CD4-positive, CD25-positive, alpha-beta regulatory T cell (primary cell): ENCODE results near the gene KIAA1328. TPM values are rescaled to one million over a fixed set of nuclear protein-coding genes. Genes with fewer than 3 reads are reported as not detected.

Experiments used
- ATAC-seq, 2 donors: fragments of 150-1000 bp; cut with Tn5 transposase; one replicate each; pipeline ENCODE4 v1.10.0; 2021; ENCODE audit warnings: low read depth in 2 of 2, moderate number of reproducible peaks in 2 of 2, moderate library complexity in 1 of 2
- DNase-seq, 3 donors: peaks; one replicate each; pipeline versions ENCODE4 v3.0.0 to v3.0.0-alpha.2; 2012 to 2022; ENCODE audit warnings: mixed read lengths in 1 of 3
- H3K27ac ChIP-seq: one replicate; pipeline ENCODE4 v1.7.0; 2013; ENCODE audit warnings: mild to moderate bottlenecking, low read length; ENCODE audit not compliant: insufficient read depth, poor library complexity, severe bottlenecking
- H3K27me3 ChIP-seq: one replicate; pipeline ENCODE4 v1.7.0; 2013; ENCODE audit warnings: low read length; ENCODE audit not compliant: control insufficient read depth, insufficient read depth
- H3K36me3 ChIP-seq: one replicate; pipeline ENCODE4 v1.7.0; 2013; ENCODE audit warnings: mild to moderate bottlenecking, low read length, moderate library complexity; ENCODE audit not compliant: control insufficient read depth, insufficient read depth
- H3K4me1 ChIP-seq: 2 replicates; pipeline ENCODE4 v1.7.0; 2013; ENCODE audit warnings: mild to moderate bottlenecking, low read length; ENCODE audit not compliant: insufficient read depth, control insufficient read depth, poor library complexity, severe bottlenecking
- H3K4me3 ChIP-seq: one replicate; pipeline ENCODE4 v1.7.0; 2013; ENCODE audit warnings: low read depth, mild to moderate bottlenecking, low read length, moderate library complexity
- H3K9me3 ChIP-seq, 2 experiments: 1 replicate in 1 of 2; 2 replicates in 1 of 2; pipeline ENCODE4 v1.7.0; 2013; ENCODE audit warnings: low read length in 2 of 2, mild to moderate bottlenecking in 1 of 2, moderate library complexity in 1 of 2; ENCODE audit not compliant: control insufficient read depth in 2 of 2
- H3K27ac Mint-ChIP-seq, 3 donors: one replicate each; pipeline ENCODE4 v1.8.0; 2020 to 2022; ENCODE audit warnings: mild to moderate bottlenecking in 3 of 3, mixed read lengths in 3 of 3, moderate library complexity in 2 of 3
- H3K27me3 Mint-ChIP-seq: one replicate; pipeline ENCODE4 v1.8.0; 2022; ENCODE audit warnings: mild to moderate bottlenecking, mixed read lengths
- H3K36me3 Mint-ChIP-seq: one replicate; pipeline ENCODE4 v1.8.0; 2020; ENCODE audit warnings: mixed read lengths
- H3K4me1 Mint-ChIP-seq, 4 donors: one replicate each; pipeline ENCODE4 v1.8.0; 2020 to 2022; ENCODE audit warnings: mixed read lengths in 4 of 4, mild to moderate bottlenecking in 1 of 4
- H3K4me3 Mint-ChIP-seq, 4 donors: one replicate each; pipeline ENCODE4 v1.8.0; 2020 to 2022; ENCODE audit warnings: mild to moderate bottlenecking in 4 of 4, mixed read lengths in 4 of 4, moderate library complexity in 3 of 4
- H3K9me3 Mint-ChIP-seq, 7 donors: one replicate each; pipeline ENCODE4 v1.8.0; 2020 to 2022; ENCODE audit warnings: mixed read lengths in 7 of 7, mild to moderate bottlenecking in 3 of 7, moderate library complexity in 2 of 7
- polyA plus RNA-seq, 4 donors: library from polyadenylated mRNA; unstranded; fragments of 300-500 nt; fragmentation: Illumina TruSeq; gene quantifications; one replicate each; pipeline ENCODE4 v1.2.3, GENCODE V29; 2021
- total RNA-seq: library from RNA; stranded (reverse); gene quantifications from one replicate; pipeline ENCODE4 v1.2.3, GENCODE V29; 2022

Gene KIAA1328
- total and polyA plus RNA-seq, 5 donors from 2014 or later = 7.9 to 15.4 (median 8.5) TPM

DNA sequence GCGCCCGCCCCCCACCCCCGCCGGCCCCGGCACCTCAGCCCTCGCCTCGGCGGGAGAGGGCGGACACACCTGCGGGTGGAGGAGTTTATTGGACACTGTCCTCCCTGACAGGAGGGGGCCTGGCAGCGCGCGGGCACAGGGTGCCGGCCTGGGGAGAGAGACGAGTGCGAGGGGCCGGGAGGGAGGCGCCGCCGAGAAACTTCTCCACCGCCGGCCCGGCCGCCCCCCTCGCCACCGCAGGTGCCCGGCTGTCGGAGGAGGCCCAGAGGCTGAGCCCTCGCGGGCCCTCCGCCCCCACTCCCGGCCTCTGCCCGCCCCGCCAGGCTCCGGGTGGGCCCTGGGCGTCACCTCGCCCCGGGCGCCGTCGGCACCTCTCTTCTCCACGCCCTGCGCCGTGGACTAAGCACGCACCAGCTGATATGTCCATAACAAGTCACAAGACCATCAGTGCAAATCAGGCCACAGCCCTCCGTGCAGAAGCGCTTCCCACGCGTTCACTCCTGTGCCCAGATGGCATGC, 425.4 kb downstream of the KIAA1328 start:
- H3K27me3 Mint-ChIP-seq = peaks cover 53% of the 10 kb centered on the region
- no peak for ATAC-seq
- H3K4me3 Mint-ChIP-seq = peak overlapping the region in 2 of 4 donors; percentile 46 to 56

DNA sequence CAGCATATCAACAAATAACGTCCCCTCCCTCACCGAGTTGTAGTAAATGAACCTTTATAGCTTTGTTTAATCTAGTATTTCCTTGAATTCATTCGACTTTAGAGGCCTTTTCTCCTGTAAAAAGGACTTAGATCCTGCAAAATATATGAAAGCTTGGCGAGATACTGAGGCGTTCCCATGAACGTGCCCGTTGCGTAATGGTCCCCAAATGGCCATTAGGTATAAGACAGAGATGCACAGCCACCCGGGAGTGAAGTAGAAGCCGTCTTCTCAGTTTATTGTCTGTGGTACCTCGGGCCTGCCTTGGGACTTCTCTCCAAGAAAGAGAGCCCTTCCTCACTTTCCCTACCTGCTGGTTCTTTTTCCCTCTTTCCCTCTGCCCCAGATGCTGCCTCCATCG, 426.0 kb downstream of the KIAA1328 start:
- no peak for DNase-seq
- no peaks in the 10 kb centered on the region for H3K36me3 Mint-ChIP-seq
- Histone ChIP-seq H3K4me3 (no peak overlapping the region), H3K4me1 (no peaks in the 10 kb centered on the region), H3K27me3 (no peaks in the 10 kb centered on the region), H3K9me3 (no peaks in the 10 kb centered on the region), H3K36me3 (no peaks in the 10 kb centered on the region), H3K27ac (no peak overlapping the region)
- H3K27me3 Mint-ChIP-seq = peaks cover 50% of the 10 kb centered on the region
- H3K4me1 Mint-ChIP-seq = peaks cover 0 to 8% (median 4%) of the 10 kb centered on the region in 4 donors
- H3K4me3 Mint-ChIP-seq = peak overlapping the region in 2 of 4 donors; percentile 46 to 56
- no peak for ATAC-seq
- peaks cover 0 to 2% (median 0%) of the 10 kb centered on the region in 7 donors for H3K9me3 Mint-ChIP-seq
- H3K27ac Mint-ChIP-seq = no peak overlapping the region

More for the DNA sequence above, 425.4 kb downstream of the KIAA1328 start:
- H3K4me1 Mint-ChIP-seq = peaks cover 0 to 8% (median 4%) of the 10 kb centered on the region in 4 donors
- H3K4me1 ChIP-seq = no peaks in the 10 kb centered on the region
- no peak for DNase-seq
- no peak overlapping the region for H3K4me3 ChIP-seq
- no peaks in the 10 kb centered on the region for H3K9me3 ChIP-seq
- no peaks in the 10 kb centered on the region for H3K27me3 ChIP-seq
- peaks cover 0 to 2% (median 0%) of the 10 kb centered on the region in 7 donors for H3K9me3 Mint-ChIP-seq
- H3K27ac ChIP-seq = no peak overlapping the region
- H3K27ac Mint-ChIP-seq = no peak overlapping the region
- H3K36me3 ChIP-seq = no peaks in the 10 kb centered on the region
- no peaks in the 10 kb centered on the region for H3K36me3 Mint-ChIP-seq

- H3K27ac ChIP-seq = no peak overlapping the region
- H3K9me3 Mint-ChIP-seq = peaks cover 0 to 2% (median 0%) of the 10 kb centered on the region in 7 donors
- no peak overlapping the region for H3K4me3 Mint-ChIP-seq
- no peak for DNase-seq
- no peak overlapping the region for H3K27ac Mint-ChIP-seq
- peaks cover 38% of the 10 kb centered on the region for H3K27me3 Mint-ChIP-seq
- H3K4me1 ChIP-seq = no peaks in the 10 kb centered on the region
- H3K4me3 ChIP-seq = no peak overlapping the region
- H3K27me3 ChIP-seq = no peaks in the 10 kb centered on the region
- no peak for ATAC-seq
- H3K9me3 ChIP-seq = no peaks in the 10 kb centered on the region
- H3K36me3 ChIP-seq = no peaks in the 10 kb centered on the region
- no peaks in the 10 kb centered on the region for H3K36me3 Mint-ChIP-seq
- H3K4me1 Mint-ChIP-seq = peaks cover 0 to 8% (median 4%) of the 10 kb centered on the region in 4 donors
Measured at GRCh38 chr18:37258131-37258530, 429.2 kb downstream of the KIAA1328 start.

- ATAC-seq = no peak
Measured at GRCh38 chr18:37258819-37259218, 429.9 kb downstream of the KIAA1328 start.

DNA sequence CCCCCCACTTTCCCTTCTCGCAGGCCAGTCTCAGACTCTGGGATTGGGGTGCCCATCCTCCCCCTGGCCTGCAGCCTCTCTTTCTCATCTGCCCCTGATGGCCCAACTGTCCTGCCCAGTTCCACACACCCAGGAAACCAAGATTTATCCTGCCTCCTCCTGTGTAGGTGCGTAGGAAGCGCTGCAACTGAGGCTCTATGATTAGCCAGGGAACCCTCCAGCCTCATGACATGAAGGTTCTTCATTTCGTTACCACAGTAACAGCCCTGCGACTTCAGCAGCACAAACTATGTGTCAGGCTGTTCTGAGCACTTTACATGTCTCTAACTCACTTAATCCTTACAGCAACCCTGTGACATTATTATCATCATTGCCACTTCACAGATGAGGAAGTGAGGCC, 430.8 kb downstream of the KIAA1328 start:
- Mint-ChIP-seq H3K27ac (no peak overlapping the region), H3K27me3 (peaks cover 36% of the 10 kb centered on the region), H3K4me1 (peaks cover 0 to 5% (median 1%) of the 10 kb centered on the region in 4 donors), H3K36me3 (no peaks in the 10 kb centered on the region), H3K4me3 (no peak overlapping the region), H3K9me3 (peaks cover 0 to 2% (median 0%) of the 10 kb centered on the region in 7 donors)
- H3K27ac ChIP-seq = no peak overlapping the region
- H3K9me3 ChIP-seq = no peaks in the 10 kb centered on the region
- DNase-seq (no peak), ATAC-seq (no peak)
- H3K4me3 ChIP-seq = no peak overlapping the region
- H3K27me3 ChIP-seq = no peaks in the 10 kb centered on the region
- no peaks in the 10 kb centered on the region for H3K4me1 ChIP-seq
- no peaks in the 10 kb centered on the region for H3K36me3 ChIP-seq

More at GRCh38 chr18:37258819-37259218, 429.9 kb downstream of the KIAA1328 start:
- Mint-ChIP-seq H3K27me3 (peaks cover 38% of the 10 kb centered on the region), H3K27ac (no peak overlapping the region), H3K9me3 (peaks cover 0 to 2% (median 0%) of the 10 kb centered on the region in 7 donors), H3K4me3 (no peak overlapping the region), H3K4me1 (peaks cover 0 to 8% (median 4%) of the 10 kb centered on the region in 4 donors), H3K36me3 (no peaks in the 10 kb centered on the region)
- no peaks in the 10 kb centered on the region for H3K36me3 ChIP-seq
- H3K9me3 ChIP-seq = no peaks in the 10 kb centered on the region
- DNase-seq = no peak
- H3K27ac ChIP-seq = no peak overlapping the region
- no peak overlapping the region for H3K4me3 ChIP-seq
- no peaks in the 10 kb centered on the region for H3K27me3 ChIP-seq
- H3K4me1 ChIP-seq = no peaks in the 10 kb centered on the region

DNA sequence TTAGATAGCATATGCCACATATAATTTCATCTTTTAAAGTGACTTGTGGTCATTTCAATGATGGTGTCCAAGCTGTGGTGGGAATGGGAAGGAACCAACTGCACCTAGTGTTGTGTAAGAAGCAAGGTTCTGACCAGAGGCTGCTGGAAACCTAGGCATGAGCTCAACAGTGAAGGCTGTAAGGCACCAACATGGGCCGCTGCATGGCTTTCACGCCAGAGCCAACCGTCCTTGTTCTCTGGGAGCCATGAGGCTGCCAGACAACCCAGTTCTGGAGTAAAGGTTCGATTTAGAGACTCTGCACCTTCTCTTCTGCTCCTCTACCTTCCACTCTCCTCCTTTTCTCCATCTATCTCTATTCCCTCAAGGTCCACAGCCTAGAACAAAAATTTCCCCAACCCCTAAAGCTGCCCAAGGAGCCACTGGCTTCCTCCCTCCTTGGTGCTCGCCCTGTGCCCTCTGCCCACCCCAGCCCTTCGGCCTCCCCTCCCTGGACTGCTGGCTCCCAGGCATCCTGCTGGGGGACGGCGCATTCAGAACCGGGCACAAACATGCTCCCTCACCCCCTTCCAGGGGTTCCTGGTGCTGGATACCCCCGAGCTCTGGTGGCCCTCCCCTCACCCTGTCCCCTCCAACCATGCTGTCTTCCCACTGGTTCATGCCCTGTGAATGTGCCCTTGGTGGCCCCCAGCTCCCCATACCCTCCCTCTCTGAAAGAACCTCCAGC, 431.6 kb downstream of the KIAA1328 start:
- Histone ChIP-seq H3K27ac (no peak overlapping the region), H3K4me3 (no peak overlapping the region), H3K4me1 (no peaks in the 10 kb centered on the region), H3K27me3 (no peaks in the 10 kb centered on the region), H3K36me3 (no peaks in the 10 kb centered on the region), H3K9me3 (no peaks in the 10 kb centered on the region)
- no peak for DNase-seq
- Mint-ChIP-seq H3K4me1 (no peaks in the 10 kb centered on the region), H3K9me3 (peaks cover 0 to 2% (median 0%) of the 10 kb centered on the region in 7 donors), H3K36me3 (no peaks in the 10 kb centered on the region), H3K27ac (no peak overlapping the region), H3K4me3 (no peak overlapping the region), H3K27me3 (peaks cover 27% of the 10 kb centered on the region)
- no peak for ATAC-seq

GRCh38 chr18:37261246-37261840, 432.4 kb downstream of the KIAA1328 start:
- no peak for ATAC-seq

More at GRCh38 chr18:37261246-37261840, 432.4 kb downstream of the KIAA1328 start:
- H3K27ac ChIP-seq = no peak overlapping the region
- no peaks in the 10 kb centered on the region for H3K36me3 Mint-ChIP-seq
- no peaks in the 10 kb centered on the region for H3K4me1 Mint-ChIP-seq
- no peak for DNase-seq
- no peaks in the 10 kb centered on the region for H3K9me3 ChIP-seq
- no peak overlapping the region for H3K27ac Mint-ChIP-seq
- no peaks in the 10 kb centered on the region for H3K27me3 ChIP-seq
- no peaks in the 10 kb centered on the region for H3K4me1 ChIP-seq
- peaks cover 26% of the 10 kb centered on the region for H3K27me3 Mint-ChIP-seq
- no peak overlapping the region for H3K4me3 ChIP-seq
- H3K4me3 Mint-ChIP-seq = no peak overlapping the region
- H3K9me3 Mint-ChIP-seq = peaks cover 0 to 2% (median 0%) of the 10 kb centered on the region in 7 donors
- no peaks in the 10 kb centered on the region for H3K36me3 ChIP-seq
